H1 (cell line): ENCODE data around the gene CUEDC2. TPM values are rescaled to one million over a fixed set of nuclear protein-coding genes. Genes with fewer than 3 reads are reported as not detected.

Source experiments
- CTCF ChIA-PET: fragments of 300-600 bp; sonication (Branson Sonifier 250); formaldehyde crosslinking; loops from one replicate; lab custom pipeline; 2021; ENCODE audit not compliant: partially characterized antibody; lab: Charles Lee
- POLR2A ChIA-PET: fragments of 300-600 bp; sonication (Branson Sonifier 250); formaldehyde crosslinking; loops from one replicate; lab custom pipeline; 2021; ENCODE audit warnings: inconsistent platforms; ENCODE audit not compliant: partially characterized antibody; lab: Charles Lee
- DNase-seq, 2 experiments: peaks; one replicate each; pipeline versions ENCODE4 v3.0.0 to v3.0.0-alpha.2; 2010 to 2022; ENCODE audit warnings: low spot score in 2 of 2, low read depth in 1 of 2, mixed read lengths in 1 of 2
- FAIRE-seq: peaks from 2 replicates; lab custom pipeline; 2011; peaks lifted over from hg19 to GRCh38; lab: Jason Lieb, UNC
- H2AFZ ChIP-seq: 2 replicates; pipeline ENCODE4 v1.8.1; 2012; ENCODE audit warnings: low read length, inconsistent platforms
- H2AK5ac ChIP-seq: 2 replicates; pipeline ENCODE4 v1.6.1; 2013; ENCODE audit warnings: low read depth, low read length
- H2BK120ac ChIP-seq: replicated peaks from 2 replicates; pipeline ENCODE3; 2013; ENCODE audit warnings: low read depth, low read length, inconsistent platforms
- H2BK12ac ChIP-seq: 2 replicates; pipeline ENCODE4 v1.6.1; 2013; ENCODE audit warnings: low read depth, low read length
- H2BK15ac ChIP-seq: 2 replicates; pipeline ENCODE4 v1.6.1; 2013; ENCODE audit warnings: low read length
- H2BK20ac ChIP-seq: 2 replicates; pipeline ENCODE4 v1.6.1; 2013; ENCODE audit warnings: low read length
- H2BK5ac ChIP-seq: 2 replicates; pipeline ENCODE4 v1.6.1; 2013; ENCODE audit warnings: low read depth, low read length
- H3K14ac ChIP-seq: 2 replicates; pipeline ENCODE4 v1.6.1; 2013; ENCODE audit warnings: inconsistent platforms; ENCODE audit not compliant: insufficient read length
- H3K18ac ChIP-seq: 2 replicates; pipeline ENCODE4 v1.6.1; 2013; ENCODE audit warnings: low read length; ENCODE audit errors: extremely low read depth
- H3K23ac ChIP-seq: 2 replicates; pipeline ENCODE4 v1.6.1; 2013; ENCODE audit warnings: inconsistent platforms; ENCODE audit not compliant: insufficient read length
- H3K23me2 ChIP-seq: 2 replicates; pipeline ENCODE4 v1.6.1; 2013; ENCODE audit warnings: low read depth, low read length
- H3K27ac ChIP-seq: 2 replicates; pipeline ENCODE4 v1.6.1; 2011; ENCODE audit warnings: low read depth, low read length, inconsistent platforms
- H3K27me3 ChIP-seq, 4 experiments: replicated peaks in 1 of 4; 1 replicate in 1 of 4; 2 replicates in 3 of 4; pipeline versions ENCODE4 v1.6.1 to v1.8.1; 2011 to 2013; ENCODE audit warnings: low read length in 3 of 4, mild to moderate bottlenecking in 3 of 4, inconsistent platforms in 2 of 4, mixed read lengths in 2 of 4, moderate library complexity in 1 of 4; ENCODE audit not compliant: control insufficient read depth in 3 of 4, insufficient read depth in 3 of 4; ENCODE audit errors: extremely low read depth in 1 of 4
- H3K36me3 ChIP-seq, 4 experiments: 2 replicates each; pipeline versions ENCODE4 v1.6.1 to v1.8.1; 2011 to 2013; ENCODE audit warnings: mild to moderate bottlenecking in 4 of 4, low read length in 3 of 4, moderate library complexity in 2 of 4, control low read depth in 1 of 4, inconsistent platforms in 1 of 4; ENCODE audit not compliant: insufficient read depth in 4 of 4, control insufficient read depth in 2 of 4
- H3K4ac ChIP-seq: replicated peaks from 2 replicates; pipeline ENCODE3; 2013; ENCODE audit warnings: low read length, low read depth, mixed read lengths, inconsistent platforms; ENCODE audit not compliant: insufficient read length
- H3K4me1 ChIP-seq, 4 experiments: replicated peaks in 1 of 4; 1 replicate in 1 of 4; 2 replicates in 3 of 4; pipeline versions ENCODE4 v1.6.1 to v1.8.1; 2011 to 2013; ENCODE audit warnings: low read length in 3 of 4, inconsistent platforms in 2 of 4, mixed read lengths in 1 of 4; ENCODE audit not compliant: insufficient read depth in 4 of 4, control insufficient read depth in 3 of 4
- H3K4me2 ChIP-seq, 2 experiments: 2 replicates each; pipeline versions ENCODE4 v1.6.1 to v1.8.1; 2011 to 2013; ENCODE audit warnings: low read depth in 2 of 2, low read length in 2 of 2, control low read depth in 1 of 2, inconsistent platforms in 1 of 2, mild to moderate bottlenecking in 1 of 2; ENCODE audit not compliant: insufficient read depth in 1 of 2
- H3K4me3 ChIP-seq, 4 experiments: fragments of 200-600, 300-600 bp in 1 of 4; sonication (generic), shearing (Covaris generic), sonication (Bioruptor Twin) in 1 of 4; 2 replicates each; pipeline versions ENCODE4 v1.5.1 to v1.8.1; 2011 to 2016; ENCODE audit warnings: low read length in 4 of 4, low read depth in 3 of 4, control low read depth in 2 of 4, inconsistent platforms in 2 of 4, mild to moderate bottlenecking in 2 of 4, mixed read lengths in 1 of 4, moderate library complexity in 1 of 4; ENCODE audit not compliant: insufficient read depth in 2 of 4; ENCODE audit errors: extremely low read depth in 1 of 4
- H3K56ac ChIP-seq: replicated peaks from 2 replicates; pipeline ENCODE3; 2013; ENCODE audit warnings: low read depth, mild to moderate bottlenecking, mixed read lengths, low read length, inconsistent platforms; ENCODE audit not compliant: insufficient read length
- H3K79me1 ChIP-seq: 2 replicates; pipeline ENCODE4 v1.6.1; 2013; ENCODE audit warnings: low read depth, low read length, control low read depth
- H3K79me2 ChIP-seq, 2 experiments: 2 replicates each; pipeline versions ENCODE4 v1.6.1 to v1.8.1; 2012 to 2013; ENCODE audit warnings: low read length in 2 of 2, mild to moderate bottlenecking in 2 of 2, inconsistent platforms in 1 of 2; ENCODE audit not compliant: insufficient read depth in 2 of 2, control insufficient read depth in 1 of 2
- H3K9ac ChIP-seq, 4 experiments: replicated peaks in 1 of 4; 1 replicate in 1 of 4; 2 replicates in 3 of 4; pipeline versions ENCODE4 v1.6.1 to v1.8.1; 2011 to 2013; ENCODE audit warnings: low read depth in 3 of 4, low read length in 3 of 4, control low read depth in 2 of 4, mild to moderate bottlenecking in 2 of 4, moderate library complexity in 2 of 4, inconsistent platforms in 1 of 4; ENCODE audit errors: extremely low read depth in 1 of 4
- H3K9me3 ChIP-seq, 2 experiments: 2 replicates each; pipeline versions ENCODE4 v1.6.1 to v1.8.1; 2012 to 2013; ENCODE audit warnings: mild to moderate bottlenecking in 2 of 2, moderate library complexity in 2 of 2, control low read depth in 1 of 2, inconsistent platforms in 1 of 2, low read depth in 1 of 2, low read length in 1 of 2, mixed read lengths in 1 of 2; ENCODE audit not compliant: insufficient read depth in 2 of 2
- H4K20me1 ChIP-seq, 2 experiments: replicated peaks in 1 of 2; 2 replicates each; pipeline versions ENCODE3 to v1.8.1; 2011 to 2013; ENCODE audit warnings: inconsistent platforms in 2 of 2, low read length in 2 of 2, mild to moderate bottlenecking in 1 of 2; ENCODE audit not compliant: insufficient read depth in 2 of 2, control insufficient read depth in 1 of 2
- H4K5ac ChIP-seq: 2 replicates; pipeline ENCODE4 v1.6.1; 2013; ENCODE audit warnings: low read length, low read depth, mixed read lengths, inconsistent platforms; ENCODE audit not compliant: insufficient read length
- H4K8ac ChIP-seq: 2 replicates; pipeline ENCODE4 v1.8.0; 2013; ENCODE audit warnings: mild to moderate bottlenecking, moderate library complexity, low read length, inconsistent platforms; ENCODE audit not compliant: insufficient read depth; ENCODE audit errors: extremely low read depth
- H4K91ac ChIP-seq: replicated peaks from 2 replicates; pipeline ENCODE3; 2013; ENCODE audit warnings: low read length, mixed read lengths, inconsistent platforms; ENCODE audit not compliant: insufficient read length
- BACH1 ChIP-seq: IDR thresholded peaks from 2 replicates; pipeline ENCODE4 v1.6.1; 2012; ENCODE audit warnings: low read length, improper control_type of control experiment
- BCL11A ChIP-seq, 2 experiments: IDR thresholded peaks; one replicate each; pipeline ENCODE4 v1.6.1; 2011; ENCODE audit warnings: low read depth in 2 of 2, low read length in 2 of 2, mild to moderate bottlenecking in 2 of 2
- CEBPB ChIP-seq: IDR thresholded peaks from 2 replicates; pipeline ENCODE4 v1.6.1; 2012; ENCODE audit warnings: low read depth, low read length
- CHD1 ChIP-seq: IDR thresholded peaks from 2 replicates; pipeline ENCODE4 v1.6.1; 2012; ENCODE audit warnings: low read depth, low read length, improper control_type of control experiment
- KDM5A ChIP-seq: fragments of 200-600 bp; IDR thresholded peaks from 2 replicates; pipeline ENCODE4 v1.7.1; 2012; ENCODE audit warnings: mild to moderate bottlenecking, low read length, inconsistent platforms, mixed read lengths
- MAFK ChIP-seq: IDR thresholded peaks from 2 replicates; pipeline ENCODE4 v1.6.1; 2012; ENCODE audit warnings: low read depth, mild to moderate bottlenecking, improper control_type of control experiment, low read length
- RFX5 ChIP-seq: IDR thresholded peaks from 2 replicates; pipeline ENCODE4 v1.6.1; 2011; ENCODE audit warnings: low read depth, low read length, improper control_type of control experiment, borderline replicate concordance
- WGBS, 2 experiments: shearing (Covaris generic) in 1 of 2; methylation state at CpG; one replicate each; pipeline versions ENCODE4 v1.1.6 to v1.1.7; 2013 to 2015; ENCODE audit warnings: low lambda C conversion rate in 2 of 2, mixed read lengths in 2 of 2, inconsistent platforms in 1 of 2, low coverage in 1 of 2, missing lambda C conversion rate in 1 of 2; ENCODE audit not compliant: insufficient replicate concordance in 2 of 2, insufficient coverage in 1 of 2, insufficient read length in 1 of 2; ENCODE audit errors: extremely low coverage in 1 of 2, missing lambda C conversion rate in 1 of 2; 5-methylcytosine and 5-hydroxymethylcytosine counted together
- polyA plus RNA-seq, 7 experiments: library from polyadenylated mRNA; depleted of rRNA in 3 of 7; stranded (reverse) in 5 of 7; unstranded in 2 of 7; fragments of >200 nt in 5 of 7; fragments of 200-250 nt in 2 of 7; gene quantifications; 1 replicate in 5 of 7; 2 replicates in 1 of 7; 4 replicates in 1 of 7; pipeline versions ENCODE4 v1.2.1 to v1.2.3, GENCODE V29; 2011 to 2013; ENCODE audit warnings: missing spikeins in 2 of 7, mixed read lengths in 2 of 7
- total RNA-seq: library from RNA; stranded (reverse); fragmentation: NEBNext Ultra II Directional; extraction: Animal tissue kit (Norgen Biotek cat#: 25700); gene quantifications from 2 replicates; pipeline ENCODE4 v1.2.1, GENCODE V29; 2021
- TF ChIP-seq, protein P1 (sequence below), 3 experiments: IDR thresholded peaks; 1 replicate in 2 of 3; 2 replicates in 1 of 3; pipeline versions ENCODE4 v1.5.1 to v1.6.1; 2011; ENCODE audit warnings: low read length in 3 of 3, mild to moderate bottlenecking in 3 of 3, inconsistent platforms in 2 of 3, low read depth in 1 of 3, moderate library complexity in 1 of 3; ENCODE audit not compliant: insufficient read depth in 1 of 3; ENCODE audit errors: control extremely low read depth in 1 of 3

CUEDC2 gene
- total and polyA plus RNA-seq, 2 of the 8 experiments (the other 6 are each of a cell fraction or from before 2014, with no cell fraction given): 41.7 to 55.2 TPM

DNA sequence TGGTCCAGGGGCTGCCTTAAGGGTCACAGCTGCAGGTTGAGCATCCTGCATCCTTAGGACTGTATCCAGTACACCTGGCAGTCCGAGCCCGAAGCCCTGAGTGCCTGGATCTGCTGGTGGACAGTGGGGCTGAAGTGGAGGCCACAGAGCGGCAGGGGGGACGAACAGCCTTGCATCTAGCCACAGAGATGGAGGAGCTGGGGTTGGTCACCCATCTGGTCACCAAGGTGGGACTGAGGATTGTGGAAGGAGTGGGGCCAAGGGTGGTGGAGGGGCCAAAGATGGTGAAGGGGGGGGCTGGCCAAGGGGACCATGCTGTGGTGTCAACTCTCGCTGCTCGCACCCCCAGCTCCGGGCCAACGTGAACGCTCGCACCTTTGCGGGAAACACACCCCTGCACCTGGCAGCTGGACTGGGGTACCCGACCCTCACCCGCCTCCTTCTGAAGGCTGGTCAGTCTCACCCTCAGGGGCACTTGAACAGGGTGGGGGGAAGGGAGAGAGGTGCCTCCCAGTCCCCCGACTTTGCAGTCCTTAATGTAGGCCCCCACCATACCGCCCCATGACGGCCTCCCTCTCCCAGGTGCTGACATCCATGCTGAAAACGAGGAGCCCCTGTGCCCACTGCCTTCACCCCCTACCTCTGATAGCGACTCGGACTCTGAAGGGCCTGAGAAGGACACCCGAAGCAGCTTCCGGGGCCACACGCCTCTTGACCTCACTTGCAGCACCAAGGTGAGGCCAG is 31.6 kb downstream of the CUEDC2 start:
- no peak for FAIRE-seq
- DNase-seq: no peak
- ChIA-PET POLR2A (interaction anchor here (0.8 to 6.1 kb wide), 6 partner anchors 9 to 287 kb away, joined by 3 to 38 read pairs (median 4); partner anchors contain the start of genes CUEDC2 and FBXL15), CTCF (interaction anchor here (0.7 to 16.4 kb wide), 21 partner anchors 10 to 231 kb away, joined by 3 to 357 read pairs (median 4); partner anchors contain the start of genes C10orf95, ELOVL3, FBXL15 and PSD)
- Histone ChIP-seq H2AK5ac (no peak overlapping the region), H2BK15ac (no peak overlapping the region), H3K27ac (no peak overlapping the region), H4K5ac (no peak overlapping the region), H4K20me1 (peaks cover 6 to 10% of the 10 kb centered on the region in 2 experiments), H3K4me2 (no peak overlapping the region), H3K4ac (no peak overlapping the region), H3K23me2 (peaks cover 3% of the 10 kb centered on the region; the same call in 1 of the 2 replicates), H2BK120ac (no peak overlapping the region), H3K23ac (no peak overlapping the region), H3K9ac (no peak overlapping the region; a peak in 1 of 7 replicates), H3K14ac (no peak overlapping the region)
- WGBS, 2 experiments: 95% methylated on average over 12 of the region's 22 CpGs; no CpG with 5 or more reads in 1 of the 2 experiments
- TF ChIP-seq MAFK: no peak
- no peak for TF ChIP-seq CHD1
- no peak for TF ChIP-seq CEBPB
- TF ChIP-seq, protein P1, sequence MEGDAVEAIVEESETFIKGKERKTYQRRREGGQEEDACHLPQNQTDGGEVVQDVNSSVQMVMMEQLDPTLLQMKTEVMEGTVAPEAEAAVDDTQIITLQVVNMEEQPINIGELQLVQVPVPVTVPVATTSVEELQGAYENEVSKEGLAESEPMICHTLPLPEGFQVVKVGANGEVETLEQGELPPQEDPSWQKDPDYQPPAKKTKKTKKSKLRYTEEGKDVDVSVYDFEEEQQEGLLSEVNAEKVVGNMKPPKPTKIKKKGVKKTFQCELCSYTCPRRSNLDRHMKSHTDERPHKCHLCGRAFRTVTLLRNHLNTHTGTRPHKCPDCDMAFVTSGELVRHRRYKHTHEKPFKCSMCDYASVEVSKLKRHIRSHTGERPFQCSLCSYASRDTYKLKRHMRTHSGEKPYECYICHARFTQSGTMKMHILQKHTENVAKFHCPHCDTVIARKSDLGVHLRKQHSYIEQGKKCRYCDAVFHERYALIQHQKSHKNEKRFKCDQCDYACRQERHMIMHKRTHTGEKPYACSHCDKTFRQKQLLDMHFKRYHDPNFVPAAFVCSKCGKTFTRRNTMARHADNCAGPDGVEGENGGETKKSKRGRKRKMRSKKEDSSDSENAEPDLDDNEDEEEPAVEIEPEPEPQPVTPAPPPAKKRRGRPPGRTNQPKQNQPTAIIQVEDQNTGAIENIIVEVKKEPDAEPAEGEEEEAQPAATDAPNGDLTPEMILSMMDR (IDR thresholded peaks at IDR 0.05; ENCODE audit: control extremely low read depth in 1 of 3, insufficient read depth in 1 of 3, low read depth in 1 of 3, low read length in 3 of 3): no peak
- no peak for TF ChIP-seq KDM5A
- TF ChIP-seq RFX5: no peak
- TF ChIP-seq BCL11A (IDR thresholded peaks at IDR 0.05; ENCODE audit: low read depth in 2 of 2, low read length in 2 of 2): no peak
- TF ChIP-seq BACH1: no peak
- TF ChIP-seq, all 59 proteins: peak for 0
- Histone ChIP-seq H2AFZ (no peak overlapping the region), H2BK20ac (no peak overlapping the region), H3K36me3 (peaks cover 2 to 13% (median 8%) of the 10 kb centered on the region in 4 experiments; a peak in 6 of 8 replicates), H3K56ac (no peak overlapping the region), H3K9me3 (no peaks in the 10 kb centered on the region), H4K91ac (no peak overlapping the region), H2BK5ac (no peak overlapping the region), H3K4me1 (peaks cover 0 to 18% (median 10%) of the 10 kb centered on the region in 4 experiments; a peak in 6 of 7 replicates), H3K27me3 (peaks cover 0 to 6% (median 3%) of the 10 kb centered on the region in 4 experiments; a peak in 4 of 7 replicates), H3K79me2 (no peaks in the 10 kb centered on the region), H3K79me1 (no peaks in the 10 kb centered on the region), H2BK12ac (no peak overlapping the region), H3K18ac (no peak overlapping the region), H3K4me3 (no peak overlapping the region), H4K8ac (no peak overlapping the region)
